Bronchial epithelial cell (primary cell): ENCODE data around the gene BAK1. TPM values are rescaled to one million over a fixed set of nuclear protein-coding genes. Genes with fewer than 3 reads are reported as not detected.

Experiments
- DNase-seq: peaks from one replicate; pipeline ENCODE4 v3.0.0-alpha.2; 2010; ENCODE audit warnings: low read depth
- FAIRE-seq: peaks from 2 replicates; lab custom pipeline; 2011; peaks lifted over from hg19 to GRCh38; lab: Jason Lieb, UNC
- H3K27me3 ChIP-seq: 2 replicates; pipeline ENCODE4 v1.5.1; 2011; ENCODE audit warnings: low read length; ENCODE audit not compliant: control insufficient read depth, insufficient read depth
- H3K36me3 ChIP-seq: 2 replicates; pipeline ENCODE4 v1.5.1; 2011; ENCODE audit warnings: low read length; ENCODE audit not compliant: control insufficient read depth, insufficient read depth
- H3K4me3 ChIP-seq: 2 replicates; pipeline ENCODE4 v1.5.1; 2011; ENCODE audit warnings: mild to moderate bottlenecking, low read depth, low read length, control low read depth
- total RNA-seq: library from RNA; depleted of rRNA; stranded (reverse); fragments of >200 nt; gene quantifications from 2 replicates; pipeline ENCODE4 v1.2.1, GENCODE V29; 2014
- TF ChIP-seq, protein P1 (sequence below): IDR thresholded peaks from 2 replicates; pipeline ENCODE4 v1.5.1; 2011; ENCODE audit warnings: mild to moderate bottlenecking, moderate library complexity, low read length, control low read depth, inconsistent platforms; ENCODE audit not compliant: insufficient read depth, severe bottlenecking

The BAK1 gene
- total RNA-seq, 1 donor from 2014 or later = 25.5 TPM

DNA sequence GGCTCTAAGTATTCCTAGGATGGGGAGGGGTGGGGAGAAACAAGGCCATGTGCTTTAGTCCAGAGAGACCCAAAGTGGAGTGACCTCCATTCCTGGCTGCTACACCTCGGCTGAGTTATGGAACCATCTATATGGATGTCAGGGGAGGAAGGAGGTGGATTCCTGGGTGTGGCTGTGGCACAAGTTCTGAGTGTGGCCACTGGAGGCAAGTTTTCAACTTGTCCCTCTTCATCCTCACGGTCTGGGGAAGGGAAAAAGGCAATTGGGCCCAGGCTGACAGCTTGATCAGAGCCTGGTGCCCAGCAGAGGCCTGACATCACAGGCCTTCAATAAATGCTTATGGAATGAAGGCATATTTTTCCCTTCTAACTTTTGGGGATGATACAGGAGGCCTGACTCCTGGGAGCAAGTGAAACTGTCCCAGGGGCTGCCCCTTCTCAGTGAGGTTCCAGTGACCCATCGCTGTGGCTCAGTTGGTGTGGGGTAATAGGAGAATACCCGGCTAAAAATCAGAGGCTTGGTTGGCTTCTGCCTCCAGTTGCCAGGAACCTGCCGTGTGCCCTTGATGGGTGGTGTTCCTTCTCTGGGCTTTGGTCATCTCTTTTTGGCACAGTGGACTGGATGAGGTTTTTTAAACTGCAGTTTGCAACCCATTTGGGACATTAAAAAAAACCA lies 39.2 kb upstream of the BAK1 start:
- DNase-seq (no peak), FAIRE-seq (no peak)
- TF ChIP-seq, protein P1, sequence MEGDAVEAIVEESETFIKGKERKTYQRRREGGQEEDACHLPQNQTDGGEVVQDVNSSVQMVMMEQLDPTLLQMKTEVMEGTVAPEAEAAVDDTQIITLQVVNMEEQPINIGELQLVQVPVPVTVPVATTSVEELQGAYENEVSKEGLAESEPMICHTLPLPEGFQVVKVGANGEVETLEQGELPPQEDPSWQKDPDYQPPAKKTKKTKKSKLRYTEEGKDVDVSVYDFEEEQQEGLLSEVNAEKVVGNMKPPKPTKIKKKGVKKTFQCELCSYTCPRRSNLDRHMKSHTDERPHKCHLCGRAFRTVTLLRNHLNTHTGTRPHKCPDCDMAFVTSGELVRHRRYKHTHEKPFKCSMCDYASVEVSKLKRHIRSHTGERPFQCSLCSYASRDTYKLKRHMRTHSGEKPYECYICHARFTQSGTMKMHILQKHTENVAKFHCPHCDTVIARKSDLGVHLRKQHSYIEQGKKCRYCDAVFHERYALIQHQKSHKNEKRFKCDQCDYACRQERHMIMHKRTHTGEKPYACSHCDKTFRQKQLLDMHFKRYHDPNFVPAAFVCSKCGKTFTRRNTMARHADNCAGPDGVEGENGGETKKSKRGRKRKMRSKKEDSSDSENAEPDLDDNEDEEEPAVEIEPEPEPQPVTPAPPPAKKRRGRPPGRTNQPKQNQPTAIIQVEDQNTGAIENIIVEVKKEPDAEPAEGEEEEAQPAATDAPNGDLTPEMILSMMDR = no peak
- Histone ChIP-seq H3K36me3 (no peaks in the 10 kb centered on the region), H3K27me3 (no peaks in the 10 kb centered on the region), H3K4me3 (no peak overlapping the region)

DNA sequence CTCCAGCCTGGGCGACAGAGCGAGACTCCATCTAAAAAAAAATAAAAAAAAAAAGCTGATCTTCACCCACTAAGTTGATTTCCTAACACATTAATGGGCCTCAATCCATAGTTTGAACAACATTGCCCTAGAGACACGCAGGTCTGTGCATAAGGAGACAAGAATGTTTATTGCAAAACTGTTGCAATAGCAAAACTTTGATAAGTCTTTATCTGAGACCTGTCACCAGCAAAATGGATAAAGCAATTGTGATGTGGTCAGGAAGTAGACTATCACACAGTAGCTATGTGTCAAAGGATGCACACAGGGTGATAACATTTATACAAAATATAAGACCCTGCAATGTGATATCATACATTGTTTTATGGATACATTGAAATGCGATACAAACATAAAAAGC lies 36.8 kb upstream of the BAK1 start:
- FAIRE-seq = no peak
- peak; percentile 57 for DNase-seq
- H3K36me3 ChIP-seq = no peaks in the 10 kb centered on the region
- no peak overlapping the region for H3K4me3 ChIP-seq
- H3K27me3 ChIP-seq = no peaks in the 10 kb centered on the region
- TF ChIP-seq, protein P1 = no peak

DNA sequence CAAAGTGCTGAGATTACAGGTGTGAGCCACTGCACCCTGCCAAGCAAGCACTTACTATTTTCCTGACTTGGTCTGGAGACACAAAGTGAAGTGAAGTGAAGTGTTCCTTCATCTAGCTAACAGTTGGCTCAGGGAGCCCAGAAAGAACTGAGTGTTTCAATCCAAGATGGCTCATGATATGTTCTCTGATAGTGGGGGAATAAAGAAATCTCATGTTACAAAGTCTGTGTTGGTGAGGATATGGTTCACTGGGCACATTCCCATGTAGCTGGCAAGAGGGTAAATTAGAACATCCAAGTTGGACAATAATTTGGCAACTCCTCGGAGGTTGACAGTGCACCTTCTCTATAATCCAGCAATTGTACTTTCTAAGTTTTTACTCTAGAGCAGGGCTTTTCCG lies 36.0 kb upstream of the BAK1 start:
- TF ChIP-seq, protein P1 = no peak
- H3K4me3 ChIP-seq = no peak overlapping the region
- no peaks in the 10 kb centered on the region for H3K27me3 ChIP-seq
- no peak for DNase-seq
- no peak for FAIRE-seq
- H3K36me3 ChIP-seq = no peaks in the 10 kb centered on the region

DNA sequence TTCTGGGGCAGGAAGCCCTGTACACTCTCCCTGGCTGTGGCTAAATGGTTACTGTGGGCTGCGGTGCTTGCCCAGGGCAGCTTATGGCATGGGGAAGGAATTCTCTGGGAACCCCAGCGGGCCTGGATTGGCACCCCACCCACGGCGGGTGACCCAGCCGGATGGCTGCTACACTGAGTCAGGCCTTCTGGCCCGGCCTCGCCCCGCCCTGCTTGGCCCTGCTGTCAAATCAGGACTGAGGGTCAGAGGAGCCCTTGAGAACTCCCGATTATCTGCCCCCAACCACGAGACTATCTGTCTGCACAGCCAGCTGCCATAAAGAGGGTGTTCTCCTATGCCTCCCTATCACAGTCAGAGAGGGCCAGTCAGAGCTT lies 33.7 kb upstream of the BAK1 start:
- TF ChIP-seq, protein P1 = no peak
- H3K27me3 ChIP-seq = no peaks in the 10 kb centered on the region
- H3K36me3 ChIP-seq = no peaks in the 10 kb centered on the region
- no peak overlapping the region for H3K4me3 ChIP-seq
- FAIRE-seq (no peak), DNase-seq (peak; percentile 82)

DNA sequence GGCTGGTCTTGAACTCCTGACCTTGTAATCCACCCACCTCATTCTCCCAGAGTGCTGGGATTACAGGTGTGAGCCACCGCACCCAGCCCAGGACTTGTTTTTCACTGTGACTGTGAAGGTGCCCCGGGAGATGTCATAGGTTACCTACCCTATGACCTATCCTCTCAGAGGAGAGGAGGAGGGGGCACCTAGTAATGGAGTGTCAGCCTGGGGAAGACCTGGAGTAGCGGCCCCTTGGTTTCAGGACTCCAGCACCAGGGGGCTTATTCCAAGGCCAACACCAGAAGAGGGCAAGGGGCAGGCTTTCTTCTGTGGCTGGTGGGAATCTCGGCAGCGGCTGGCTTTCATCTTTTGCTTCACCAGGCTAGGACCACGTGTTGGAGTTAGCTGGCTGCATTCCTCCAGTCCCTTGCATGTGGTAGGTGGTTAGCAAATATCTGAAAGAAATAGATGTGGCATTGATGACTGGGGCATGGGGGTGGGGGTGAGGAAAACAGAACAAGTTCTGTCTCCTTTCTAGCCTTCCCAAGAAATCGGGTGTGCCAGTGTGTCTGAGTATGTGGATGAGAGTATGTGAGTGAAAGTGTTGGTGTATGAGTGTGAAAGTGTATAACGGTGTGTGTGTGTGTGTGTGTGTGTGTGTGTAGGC lies 33.2 kb upstream of the BAK1 start:
- no peak for FAIRE-seq

More for the DNA sequence above, 33.2 kb upstream of the BAK1 start:
- H3K36me3 ChIP-seq = no peaks in the 10 kb centered on the region
- no peak overlapping the region for H3K4me3 ChIP-seq
- H3K27me3 ChIP-seq = no peaks in the 10 kb centered on the region
- TF ChIP-seq, protein P1 = no peak
- DNase-seq = no peak
